ENCODE results near the gene SIGLEC11. TPM values are rescaled to one million over a fixed set of nuclear protein-coding genes. Genes with fewer than 3 reads are reported as not detected.
A peak's percentile ranks its signal among the peaks of the same experiment; 100 is the strongest.

The SIGLEC11 gene
- total RNA-seq, 1 donor from 2014 or later = not detected

DNA sequence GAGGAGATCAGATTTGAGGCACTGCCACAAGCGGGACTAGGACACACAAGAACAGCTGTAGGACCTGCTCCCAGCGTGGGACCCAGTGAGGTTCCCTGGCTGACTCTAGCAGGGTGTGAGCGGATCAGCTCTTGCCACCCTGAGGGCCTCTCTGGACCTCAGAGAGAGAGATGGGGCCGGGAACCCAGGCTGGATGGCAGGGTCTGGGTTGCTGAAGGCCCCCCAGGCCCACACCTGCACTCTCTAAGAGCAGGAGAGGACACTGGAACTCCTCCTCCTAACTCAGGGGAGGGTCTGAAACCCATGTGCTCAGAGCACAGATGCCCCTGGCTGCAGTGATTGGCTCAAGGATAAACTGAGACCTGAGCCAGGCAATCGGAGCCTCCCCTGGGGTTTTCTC, 50.8 kb downstream of the SIGLEC11 start:
- Mint-ChIP-seq H3K27ac (no peak overlapping the region), H3K27me3 (no peaks in the 10 kb centered on the region), H3K4me1 (ENCODE audit: low read depth) (peaks cover 13% of the 10 kb centered on the region), H3K4me3 (ENCODE audit: low read depth) (no peak overlapping the region), H3K36me3 (ENCODE audit: insufficient read depth) (peaks cover 25% of the 10 kb centered on the region), H3K9me3 (ENCODE audit: low read depth) (no peaks in the 10 kb centered on the region)
- TF ChIP-seq, protein P1, sequence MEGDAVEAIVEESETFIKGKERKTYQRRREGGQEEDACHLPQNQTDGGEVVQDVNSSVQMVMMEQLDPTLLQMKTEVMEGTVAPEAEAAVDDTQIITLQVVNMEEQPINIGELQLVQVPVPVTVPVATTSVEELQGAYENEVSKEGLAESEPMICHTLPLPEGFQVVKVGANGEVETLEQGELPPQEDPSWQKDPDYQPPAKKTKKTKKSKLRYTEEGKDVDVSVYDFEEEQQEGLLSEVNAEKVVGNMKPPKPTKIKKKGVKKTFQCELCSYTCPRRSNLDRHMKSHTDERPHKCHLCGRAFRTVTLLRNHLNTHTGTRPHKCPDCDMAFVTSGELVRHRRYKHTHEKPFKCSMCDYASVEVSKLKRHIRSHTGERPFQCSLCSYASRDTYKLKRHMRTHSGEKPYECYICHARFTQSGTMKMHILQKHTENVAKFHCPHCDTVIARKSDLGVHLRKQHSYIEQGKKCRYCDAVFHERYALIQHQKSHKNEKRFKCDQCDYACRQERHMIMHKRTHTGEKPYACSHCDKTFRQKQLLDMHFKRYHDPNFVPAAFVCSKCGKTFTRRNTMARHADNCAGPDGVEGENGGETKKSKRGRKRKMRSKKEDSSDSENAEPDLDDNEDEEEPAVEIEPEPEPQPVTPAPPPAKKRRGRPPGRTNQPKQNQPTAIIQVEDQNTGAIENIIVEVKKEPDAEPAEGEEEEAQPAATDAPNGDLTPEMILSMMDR (IDR thresholded peaks at IDR 0.05; ENCODE audit: unreplicated experiment) = no peak
- no peak for DNase-seq (ENCODE audit: low spot score, unreplicated experiment)

DNA sequence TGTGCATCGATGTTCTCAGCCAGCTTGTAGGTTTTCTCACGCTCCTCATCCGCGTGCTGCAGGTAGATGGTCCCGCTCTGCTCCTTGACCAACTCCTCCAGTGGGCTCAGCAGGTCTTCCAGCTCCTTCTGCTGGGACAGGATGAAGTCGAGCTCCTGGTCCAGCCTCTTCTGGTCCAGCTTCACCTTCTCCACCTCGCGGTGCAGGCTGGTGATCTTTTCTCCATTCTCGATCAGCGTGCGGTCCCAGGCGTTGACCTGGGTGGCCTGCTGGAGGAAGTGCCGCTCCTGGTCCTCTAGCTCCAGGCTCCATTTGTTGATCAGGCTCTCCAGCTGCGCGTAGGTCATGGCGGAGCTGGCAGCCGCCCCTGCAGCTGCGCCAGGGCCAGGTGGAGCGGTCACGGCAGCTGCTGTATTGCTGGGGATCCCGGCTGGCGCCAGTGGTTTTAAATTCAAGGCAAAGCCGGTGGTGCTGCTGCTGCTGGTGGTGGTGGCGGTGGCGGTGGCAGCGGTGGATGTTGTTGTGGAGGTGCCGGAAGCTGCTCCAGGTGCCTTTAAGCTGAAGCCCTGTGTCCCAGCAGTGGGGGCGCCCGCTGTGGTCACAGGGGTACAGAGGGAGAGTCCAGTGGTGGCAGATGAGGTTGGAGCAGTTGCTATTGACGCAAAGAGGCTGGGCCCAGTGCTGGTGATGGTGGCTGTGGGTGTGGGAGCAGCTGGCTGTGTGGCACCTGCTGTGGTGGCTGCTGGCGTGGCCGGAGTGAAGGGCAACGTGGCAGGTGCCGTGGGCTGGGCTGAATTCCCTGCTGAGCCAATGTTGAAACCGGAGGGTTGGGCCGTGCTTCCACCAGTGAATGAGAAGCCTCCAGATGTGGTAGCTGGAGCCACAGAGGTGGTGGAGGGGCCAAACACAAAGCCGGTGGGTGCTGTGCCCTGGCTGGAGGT, 52.2 kb downstream of the SIGLEC11 start:
- Mint-ChIP-seq H3K4me3 (ENCODE audit: low read depth) (no peak overlapping the region), H3K36me3 (ENCODE audit: insufficient read depth) (peaks cover 15% of the 10 kb centered on the region), H3K4me1 (ENCODE audit: low read depth) (peaks cover 12% of the 10 kb centered on the region), H3K27ac (no peak overlapping the region), H3K9me3 (ENCODE audit: low read depth) (no peaks in the 10 kb centered on the region), H3K27me3 (no peaks in the 10 kb centered on the region)
- DNase-seq (ENCODE audit: low spot score, unreplicated experiment) = no peak
- TF ChIP-seq, protein P1 (IDR thresholded peaks at IDR 0.05; ENCODE audit: unreplicated experiment) = no peak

DNA sequence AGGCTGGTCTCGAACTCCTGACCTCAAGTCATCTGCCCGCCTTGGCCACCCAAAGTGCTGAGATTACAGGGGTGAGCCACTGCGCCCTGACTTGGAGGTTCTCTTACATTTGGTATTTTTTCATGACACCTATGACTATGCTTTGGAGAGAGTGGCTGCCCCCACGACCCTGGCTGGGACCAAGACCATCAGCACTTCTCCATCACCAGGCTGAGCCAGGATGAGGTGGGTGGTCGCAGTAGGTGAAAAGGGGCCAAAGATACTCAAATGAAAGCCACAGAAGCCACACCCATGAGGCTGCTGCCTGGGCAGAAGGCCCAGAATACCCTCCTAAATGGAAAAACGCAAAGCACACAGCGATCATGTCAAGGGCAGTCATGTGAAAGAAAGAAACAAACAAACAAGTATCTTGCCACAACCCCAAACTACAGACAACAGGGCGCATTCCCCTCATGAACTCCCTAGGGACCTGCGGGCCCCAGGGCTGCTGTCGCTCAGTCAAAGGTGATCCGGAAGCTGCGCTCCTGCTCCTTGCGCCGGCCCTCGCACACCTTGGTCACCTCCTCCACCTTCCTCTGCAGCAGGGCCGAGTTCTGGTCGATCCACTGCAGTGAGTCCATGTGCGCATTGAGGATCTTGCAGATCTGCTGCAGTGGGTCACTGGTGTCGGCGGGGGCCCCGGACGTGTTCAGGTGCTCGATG, 53.1 kb downstream of the SIGLEC11 start:
- Mint-ChIP-seq H3K27me3 (no peaks in the 10 kb centered on the region), H3K4me1 (ENCODE audit: low read depth) (peaks cover 3% of the 10 kb centered on the region), H3K4me3 (ENCODE audit: low read depth) (no peak overlapping the region), H3K9me3 (ENCODE audit: low read depth) (no peaks in the 10 kb centered on the region), H3K27ac (no peak overlapping the region), H3K36me3 (ENCODE audit: insufficient read depth) (peaks cover 9% of the 10 kb centered on the region)
- TF ChIP-seq, protein P1 (IDR thresholded peaks at IDR 0.05; ENCODE audit: unreplicated experiment) = no peak
- no peak for DNase-seq (ENCODE audit: low spot score, unreplicated experiment)

DNA sequence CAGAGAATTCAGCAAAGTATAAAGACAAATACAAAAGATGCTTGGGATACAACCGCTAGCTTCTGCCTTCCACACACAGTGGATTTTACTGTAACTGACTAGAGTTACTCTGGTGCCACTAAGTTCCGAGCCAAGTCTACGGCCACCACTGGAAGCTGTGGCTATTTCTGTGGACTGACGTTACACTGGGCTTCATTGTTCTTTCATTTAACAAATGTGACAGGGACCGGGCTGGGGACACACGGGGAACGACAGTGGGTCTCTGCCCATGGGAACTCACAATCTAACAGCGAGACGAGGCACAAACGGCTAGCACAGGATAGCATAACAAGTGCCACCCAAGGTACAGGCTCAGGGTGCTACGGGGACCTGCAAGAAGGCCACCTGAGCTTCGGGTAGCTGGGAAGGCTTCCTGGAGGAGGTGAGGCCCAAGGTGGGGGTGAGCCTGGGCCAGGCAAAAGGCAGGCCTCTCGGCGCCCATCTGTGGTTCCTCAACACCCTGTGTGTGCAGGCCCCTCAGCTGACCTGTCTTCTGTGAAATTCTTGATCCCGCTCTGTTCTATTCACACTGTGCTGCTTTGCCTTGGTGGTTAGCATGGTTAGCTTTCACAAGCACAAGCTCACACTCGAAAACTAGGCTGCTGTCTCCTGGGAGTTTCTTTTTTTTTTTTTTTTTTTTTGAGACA, 54.0 kb downstream of the SIGLEC11 start:
- no peak overlapping the region for H3K4me3 Mint-ChIP-seq (ENCODE audit: low read depth)
- TF ChIP-seq, protein P1 (IDR thresholded peaks at IDR 0.05; ENCODE audit: unreplicated experiment) = no peak
- peak overlapping the region; percentile 51 for H3K27ac Mint-ChIP-seq
- peaks cover 9% of the 10 kb centered on the region for H3K36me3 Mint-ChIP-seq (ENCODE audit: insufficient read depth)
- no peaks in the 10 kb centered on the region for H3K9me3 Mint-ChIP-seq (ENCODE audit: low read depth)
- no peaks in the 10 kb centered on the region for H3K27me3 Mint-ChIP-seq
- no peaks in the 10 kb centered on the region for H3K4me1 Mint-ChIP-seq (ENCODE audit: low read depth)
- DNase-seq (ENCODE audit: low spot score, unreplicated experiment) = no peak

DNA sequence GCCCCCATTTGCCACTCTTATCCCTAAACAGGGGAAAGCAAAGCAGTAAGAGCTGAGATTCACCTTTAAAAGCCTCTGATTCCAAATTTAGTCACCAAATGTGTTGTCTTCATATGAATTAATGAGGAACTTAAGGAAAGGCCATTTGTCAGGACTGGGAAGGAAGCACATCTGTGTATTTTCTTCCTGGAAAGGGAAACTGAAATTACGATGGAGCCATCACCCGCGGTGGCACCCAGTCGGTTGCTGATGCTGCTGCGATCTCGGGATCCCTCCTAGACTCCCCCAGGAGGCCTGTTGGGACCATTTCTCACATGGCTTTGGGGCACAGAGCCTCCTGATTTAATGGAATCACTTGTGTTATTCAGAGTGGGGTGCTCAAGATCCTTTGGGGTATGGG, 56.8 kb downstream of the SIGLEC11 start:
- TF ChIP-seq, protein P1 (IDR thresholded peaks at IDR 0.05; ENCODE audit: unreplicated experiment) = no peak
- H3K27ac Mint-ChIP-seq = no peak overlapping the region
- H3K4me3 Mint-ChIP-seq (ENCODE audit: low read depth) = no peak overlapping the region
- no peaks in the 10 kb centered on the region for H3K4me1 Mint-ChIP-seq (ENCODE audit: low read depth)
- no peaks in the 10 kb centered on the region for H3K9me3 Mint-ChIP-seq (ENCODE audit: low read depth)
- DNase-seq (ENCODE audit: low spot score, unreplicated experiment) = no peak
- H3K36me3 Mint-ChIP-seq (ENCODE audit: insufficient read depth) = peaks cover 9% of the 10 kb centered on the region
- no peaks in the 10 kb centered on the region for H3K27me3 Mint-ChIP-seq
